Measurements from ENCODE around the gene SCYGR5.

SCYGR5 gene

GRCh38 chr2:227674485-227674884 lies 7.9 kb downstream of the SCYGR5 start:
- no peak for DNase-seq

- no peak for DNase-seq
Observed at GRCh38 chr2:227677928-227678327, 11.3 kb downstream of the SCYGR5 start.

GRCh38 chr2:227684258-227684657 lies 17.7 kb downstream of the SCYGR5 start:
- no peak for DNase-seq

GRCh38 chr2:227687189-227687588 lies 20.6 kb downstream of the SCYGR5 start:
- DNase-seq, result no peak

- DNase-seq, result no peak
Observed at GRCh38 chr2:227696990-227697679, 30.5 kb downstream of the SCYGR5 start.

GRCh38 chr2:227701556-227701955 lies 35.0 kb downstream of the SCYGR5 start:
- no peak for DNase-seq

GRCh38 chr2:227703280-227703732 lies 36.7 kb downstream of the SCYGR5 start:
- no peak for DNase-seq

- no peak for DNase-seq
Observed at GRCh38 chr2:227703961-227704360, 37.4 kb downstream of the SCYGR5 start.

GRCh38 chr2:227706859-227707258 lies 40.3 kb downstream of the SCYGR5 start:
- no peak for DNase-seq

- DNase-seq, result no peak
Observed at GRCh38 chr2:227707390-227707789, 40.8 kb downstream of the SCYGR5 start.

- DNase-seq, result no peak
Observed at GRCh38 chr2:227710986-227711385, 44.4 kb downstream of the SCYGR5 start.

- DNase-seq, result no peak
Observed at GRCh38 chr2:227713291-227713690, 46.7 kb downstream of the SCYGR5 start.

GRCh38 chr2:227716501-227716900 lies 49.9 kb downstream of the SCYGR5 start:
- no peak for DNase-seq
